KBM-7 (cell line): ENCODE results near the gene NT5DC4.

Source experiments
- DNase-seq: peaks from one replicate; pipeline ENCODE4 v3.0.0-alpha.2; 2015
- in situ Hi-C: fragments of 300-500 bp; cut with MboI; formaldehyde crosslinking; loops from 2 replicates; pipeline ENCODE4 v1.14.3; 2020; ENCODE audit warnings: low sequenced_read_pairs, low pct_unique_long_range_greater_than_20kb, mixed read lengths

NT5DC4 gene

DNA sequence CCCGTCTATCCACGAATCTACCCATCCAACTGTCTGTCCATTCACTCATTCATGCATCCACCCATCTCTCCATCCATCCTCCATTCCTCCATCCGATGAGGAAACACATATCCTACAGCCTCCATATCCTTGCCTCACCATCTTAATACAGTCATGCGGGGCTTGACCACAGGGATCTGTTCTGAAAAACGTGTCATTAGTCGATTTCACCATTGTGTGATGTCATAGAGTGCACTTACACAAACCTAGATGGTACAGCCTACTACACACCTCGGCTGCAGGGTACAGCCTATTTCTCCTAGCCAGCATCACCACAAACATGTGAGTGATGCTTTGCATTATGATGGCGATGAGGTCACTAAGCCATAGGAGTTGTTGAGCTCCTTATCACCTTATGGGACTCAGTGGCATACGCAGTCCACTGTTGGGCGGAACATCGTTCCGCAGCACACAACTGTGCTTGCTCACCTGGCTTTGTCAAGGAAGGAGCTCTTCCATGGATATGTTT, 1.9 kb upstream of the NT5DC4 start:
- no peak for DNase-seq
- in situ Hi-C loops: no loop called here

DNA sequence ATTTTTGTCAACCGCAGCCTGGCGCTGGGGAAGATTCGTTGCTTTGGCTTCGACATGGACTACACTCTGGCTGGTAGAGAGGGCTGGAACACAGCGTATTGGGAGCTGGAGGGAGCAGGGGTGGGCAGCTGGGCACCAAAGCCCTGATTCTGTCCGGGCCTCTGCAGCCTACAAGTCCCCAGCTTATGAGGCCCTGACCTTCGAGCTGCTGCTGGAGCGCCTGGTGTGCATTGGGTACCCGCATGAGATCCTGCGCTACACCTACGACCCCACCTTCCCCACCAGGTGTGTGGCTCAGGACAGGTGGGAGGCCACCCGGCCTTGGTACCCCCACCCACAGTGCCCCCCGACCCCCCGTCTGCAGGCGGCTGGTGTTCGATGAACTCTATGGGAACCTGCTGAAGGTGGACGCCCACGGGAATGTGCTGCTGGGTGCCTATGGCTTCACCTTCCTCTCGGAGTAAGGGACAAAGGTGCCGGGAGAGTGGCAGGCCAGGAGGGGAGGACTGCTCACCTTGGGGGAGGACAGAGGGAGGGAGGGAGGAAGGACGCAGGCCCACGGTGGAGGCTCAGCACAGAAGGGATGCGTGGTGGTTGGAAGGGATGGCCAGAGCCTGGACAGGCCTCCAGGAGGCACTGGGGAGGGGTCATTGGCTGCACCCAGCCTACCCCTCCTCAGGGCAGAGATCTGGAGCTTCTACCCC, 1.2 kb downstream of the NT5DC4 start:
- in situ Hi-C loops: no loop called here

DNA sequence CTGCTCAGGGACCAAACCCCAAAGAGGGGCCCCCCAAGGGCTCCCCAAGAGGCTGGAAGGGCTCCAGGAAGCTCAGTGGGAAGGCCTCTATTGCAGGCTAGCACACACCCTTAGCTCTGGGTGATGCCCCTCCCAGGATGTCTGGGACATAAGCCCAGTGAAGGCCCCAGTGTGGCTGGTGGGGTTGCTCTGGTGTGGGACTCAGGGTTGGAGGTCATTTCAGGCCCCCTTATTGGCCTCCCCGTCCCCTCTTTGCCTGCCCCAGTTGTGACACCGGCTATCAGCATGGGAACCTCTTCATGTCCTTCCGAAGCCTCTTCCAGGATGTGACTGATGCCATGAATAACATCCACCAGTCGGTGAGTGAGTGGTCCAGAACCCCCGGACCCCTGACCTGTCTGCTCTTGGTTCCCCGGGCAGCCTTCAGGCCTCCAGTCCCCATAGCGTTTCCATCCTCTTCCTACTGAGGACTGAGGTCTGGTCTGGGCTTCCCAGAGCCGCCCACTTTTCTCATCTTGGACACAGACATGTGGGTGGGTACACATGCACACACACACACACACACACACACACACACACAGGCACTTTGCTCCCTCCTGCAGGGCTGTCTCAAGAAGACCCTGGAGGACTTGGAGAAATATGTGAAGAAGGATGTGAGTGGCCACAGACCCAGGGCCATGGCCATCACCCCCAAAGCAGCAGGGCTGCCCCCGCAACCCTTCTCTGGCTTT, 2.2 kb downstream of the NT5DC4 start:
- in situ Hi-C loops: no loop called here
- no peak for DNase-seq

More for the DNA sequence above, 1.2 kb downstream of the NT5DC4 start:
- no peak for DNase-seq

DNA sequence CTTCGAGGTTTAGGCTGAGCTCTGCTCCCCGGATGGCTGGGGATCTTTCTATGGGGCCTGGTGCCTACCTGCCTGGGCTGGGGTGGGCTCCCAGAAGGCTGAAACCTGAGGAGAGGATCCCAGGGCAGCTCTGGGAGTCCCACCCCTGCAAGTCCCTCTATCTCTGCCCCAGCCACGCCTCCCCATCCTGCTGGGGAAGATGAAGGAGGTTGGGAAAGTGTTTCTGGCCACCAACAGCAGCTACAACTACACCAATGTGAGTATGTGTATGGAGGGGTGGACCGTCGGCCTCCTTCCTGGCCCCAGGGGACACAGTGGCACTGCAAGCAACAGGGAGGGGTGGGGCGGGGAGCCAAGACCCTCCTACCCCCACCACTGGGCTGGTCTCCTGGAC, 2.7 kb downstream of the NT5DC4 start:
- DNase-seq: no peak
- in situ Hi-C loops: no loop called here

DNA sequence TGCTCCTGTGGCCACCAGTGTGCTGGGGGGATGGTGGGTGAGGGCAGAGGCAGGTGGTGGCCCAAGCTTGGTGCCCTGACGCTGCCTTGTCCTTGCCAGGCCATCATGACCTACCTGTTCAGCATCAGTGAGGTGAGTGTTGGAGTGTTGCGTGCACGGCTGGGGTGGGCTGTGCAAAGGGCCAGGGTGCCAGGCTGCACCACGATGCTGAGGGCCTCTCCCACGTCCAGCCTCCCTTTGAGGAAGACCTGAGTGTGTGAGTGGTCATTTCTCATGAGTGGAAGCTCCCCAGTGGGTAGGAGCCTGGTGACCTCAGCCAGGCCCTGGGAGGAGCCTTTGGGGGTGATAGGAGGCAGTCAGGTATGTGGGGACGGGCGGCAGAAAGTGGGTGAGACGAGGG, 3.2 kb downstream of the NT5DC4 start:
- DNase-seq: no peak
- in situ Hi-C loops: no loop called here

DNA sequence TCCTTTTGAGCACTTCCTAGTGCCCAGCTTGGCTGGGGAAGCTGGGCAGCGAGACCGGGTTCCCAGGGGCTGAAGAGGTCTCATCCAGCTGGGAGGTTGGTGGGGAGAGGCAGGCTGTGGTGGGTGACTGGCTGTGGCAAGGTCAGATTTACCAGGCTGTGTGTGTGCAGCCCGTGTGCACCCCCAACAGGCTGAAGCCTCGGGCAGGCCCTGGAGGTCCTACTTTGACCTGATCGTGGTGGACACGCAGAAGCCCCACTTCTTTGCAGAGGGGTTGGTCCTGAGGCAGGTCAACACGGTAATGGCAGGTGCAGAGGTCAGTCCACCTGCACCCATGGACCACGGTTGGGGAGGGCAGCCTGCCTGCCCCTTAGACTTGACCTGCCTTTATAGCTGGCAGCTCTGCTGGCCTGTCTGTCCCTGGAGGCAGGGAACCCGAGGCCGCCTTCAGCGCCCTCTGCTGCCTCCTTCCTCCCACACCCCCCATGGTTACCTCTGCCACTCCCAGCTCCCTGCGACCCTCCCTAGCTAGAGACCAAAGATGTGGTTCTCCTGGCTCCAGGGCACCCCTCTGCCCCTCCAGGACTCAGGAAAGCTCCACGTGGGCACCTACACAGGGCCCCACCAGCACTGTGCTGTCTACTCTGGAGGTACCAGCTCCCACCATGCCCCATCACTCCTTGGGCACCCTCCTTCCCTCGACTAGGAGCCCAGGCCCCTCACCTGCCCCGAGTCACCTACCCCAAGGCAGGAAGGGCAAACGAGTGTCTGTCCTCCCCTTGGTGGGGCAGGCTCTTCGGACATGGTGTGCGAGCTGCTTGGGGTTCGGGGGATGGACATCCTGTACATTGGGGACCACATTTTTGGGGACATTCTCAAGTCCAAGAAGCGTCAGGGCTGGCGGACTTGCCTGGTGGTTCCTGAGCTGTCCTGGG, 4.0 kb downstream of the NT5DC4 start:
- in situ Hi-C loops: no loop called here

DNA sequence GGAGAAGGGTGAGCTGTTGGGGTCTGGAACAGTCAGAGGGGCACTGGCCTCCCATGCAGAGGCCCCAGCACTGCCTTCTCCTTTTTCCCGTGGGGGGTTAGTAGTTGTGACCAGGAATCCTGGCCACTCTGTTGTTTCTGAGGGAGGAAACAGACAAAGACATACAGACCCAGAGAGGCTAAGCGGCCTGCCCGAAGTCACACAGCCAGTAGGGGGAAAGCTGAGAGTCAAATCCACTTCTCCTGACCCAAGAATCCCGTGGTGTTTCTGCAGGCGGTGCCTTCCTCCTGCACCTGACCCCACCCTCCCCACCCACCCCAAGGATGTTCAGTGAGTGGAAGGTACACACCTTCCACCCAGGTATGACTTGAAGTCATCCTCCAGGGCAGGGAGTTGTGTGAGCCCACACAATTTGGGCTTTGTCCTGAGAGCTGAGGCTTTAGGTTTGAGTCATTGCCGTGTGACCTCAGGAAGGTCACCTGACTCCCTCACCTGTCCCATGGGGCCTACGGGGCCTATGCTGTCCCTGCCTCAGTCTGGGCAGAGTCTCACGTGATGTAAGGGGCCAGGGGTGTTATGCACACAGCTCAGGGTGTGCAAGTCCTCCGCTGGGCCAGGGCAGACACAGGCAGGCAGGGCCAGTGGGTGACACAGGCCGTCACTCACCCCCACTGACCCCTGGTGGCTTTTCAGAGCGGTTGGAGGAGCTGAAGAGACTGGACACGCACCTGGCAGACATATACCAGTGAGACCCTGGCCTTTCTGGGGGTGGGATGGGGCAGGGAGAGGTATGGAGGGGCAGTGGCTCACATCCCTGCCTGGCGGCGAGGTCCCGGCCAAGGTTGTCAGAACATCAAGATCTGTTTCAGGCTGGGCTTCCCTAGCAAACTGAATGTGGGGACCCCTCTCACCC, 5.0 kb downstream of the NT5DC4 start:
- DNase-seq: no peak

More for the DNA sequence above, 4.0 kb downstream of the NT5DC4 start:
- peak; percentile 83 for DNase-seq

DNA sequence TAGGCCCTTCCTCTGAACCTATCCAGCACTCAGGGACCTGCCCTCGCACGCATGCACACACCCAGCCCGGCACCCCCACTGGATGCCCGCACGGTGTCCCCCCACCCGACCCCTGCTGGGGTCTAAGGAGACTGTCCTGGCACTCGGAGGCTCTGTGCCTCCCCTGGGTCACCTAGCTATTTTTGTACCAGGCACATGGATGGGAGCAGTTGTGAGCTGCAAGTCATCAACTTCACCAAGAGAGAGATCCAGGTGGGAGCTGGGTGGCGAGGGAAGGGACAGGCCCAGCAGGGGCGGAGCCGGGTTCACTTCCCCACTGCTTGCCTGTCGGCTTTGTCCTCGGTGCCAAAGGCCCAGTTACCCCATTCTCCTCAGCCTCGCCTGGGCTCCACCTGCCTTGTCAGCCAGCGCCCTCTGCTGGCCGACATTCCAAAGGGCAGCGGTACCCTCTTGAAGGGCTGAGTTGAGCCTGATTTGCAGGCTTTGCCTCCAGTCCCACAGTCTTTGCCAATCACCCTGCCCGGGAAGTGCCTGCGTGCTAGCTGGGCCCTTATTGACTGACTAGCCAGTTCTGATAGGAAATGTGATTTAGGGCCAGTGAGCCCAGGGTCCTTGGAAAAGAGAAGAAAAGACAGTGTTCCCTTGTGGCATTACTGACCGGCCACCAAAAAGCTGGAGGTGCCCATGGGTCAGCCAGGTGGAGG, 5.8 kb downstream of the NT5DC4 start:
- in situ Hi-C loops: no loop called here

More for the DNA sequence above, 5.0 kb downstream of the NT5DC4 start:
- in situ Hi-C loops: no loop called here

DNA sequence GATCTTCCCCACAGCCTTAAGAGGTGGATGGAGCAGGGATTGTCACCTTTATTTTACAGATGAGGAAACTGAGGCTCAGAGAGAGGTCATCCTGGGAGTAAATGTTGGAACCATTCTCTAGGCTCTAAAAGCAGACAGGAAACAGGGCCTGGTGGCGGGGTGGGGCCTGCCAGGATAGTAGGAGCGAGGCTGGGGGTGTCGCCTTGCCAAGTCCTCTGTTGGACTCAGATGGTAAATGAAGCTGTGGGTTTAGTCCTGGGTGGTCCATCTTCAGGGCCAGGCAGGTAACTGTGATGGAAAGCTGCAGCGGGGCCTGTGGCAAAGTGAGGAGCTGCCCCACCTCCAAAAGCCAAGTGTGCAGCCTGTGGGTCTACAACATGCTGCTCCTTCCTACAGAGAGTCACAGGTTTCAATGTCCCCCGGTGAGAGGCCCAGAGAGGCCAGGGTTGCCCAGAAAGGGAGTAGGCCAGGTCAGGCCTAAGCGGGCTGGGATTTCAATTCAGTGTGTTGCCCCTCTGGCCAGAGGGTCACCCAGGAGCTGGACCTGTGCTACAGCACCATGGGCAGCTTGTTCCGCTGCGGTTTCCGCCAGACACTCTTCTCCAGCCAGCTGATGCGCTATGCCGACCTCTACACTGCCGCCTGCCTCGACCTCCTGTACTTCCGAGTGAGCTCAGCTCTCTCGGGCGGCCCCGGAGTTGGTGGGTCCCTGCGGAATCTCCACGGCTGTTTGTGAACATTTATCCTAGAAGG, 6.6 kb downstream of the NT5DC4 start:
- DNase-seq: no peak
- in situ Hi-C loops: no loop called here

More for the DNA sequence above, 5.8 kb downstream of the NT5DC4 start:
- peak; percentile 96 for DNase-seq

DNA sequence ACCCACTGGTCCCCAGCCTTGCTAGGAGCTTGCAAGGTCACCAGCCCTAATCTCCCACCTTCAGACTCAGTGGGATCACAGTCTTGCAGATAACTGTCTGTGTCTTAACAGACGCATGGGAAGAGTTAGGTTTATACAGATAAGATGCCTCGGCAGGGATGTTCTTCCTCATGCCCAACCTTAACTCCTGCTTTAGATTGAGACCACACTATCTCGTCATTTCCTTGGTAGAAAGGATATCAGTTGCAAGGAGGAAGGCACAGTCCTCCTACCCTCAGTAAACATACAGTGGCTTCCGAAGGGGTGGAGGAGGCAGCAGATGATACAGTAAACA, 7.2 kb downstream of the NT5DC4 start:
- peak; percentile 46 for DNase-seq
- in situ Hi-C loops: no loop called here

DNA sequence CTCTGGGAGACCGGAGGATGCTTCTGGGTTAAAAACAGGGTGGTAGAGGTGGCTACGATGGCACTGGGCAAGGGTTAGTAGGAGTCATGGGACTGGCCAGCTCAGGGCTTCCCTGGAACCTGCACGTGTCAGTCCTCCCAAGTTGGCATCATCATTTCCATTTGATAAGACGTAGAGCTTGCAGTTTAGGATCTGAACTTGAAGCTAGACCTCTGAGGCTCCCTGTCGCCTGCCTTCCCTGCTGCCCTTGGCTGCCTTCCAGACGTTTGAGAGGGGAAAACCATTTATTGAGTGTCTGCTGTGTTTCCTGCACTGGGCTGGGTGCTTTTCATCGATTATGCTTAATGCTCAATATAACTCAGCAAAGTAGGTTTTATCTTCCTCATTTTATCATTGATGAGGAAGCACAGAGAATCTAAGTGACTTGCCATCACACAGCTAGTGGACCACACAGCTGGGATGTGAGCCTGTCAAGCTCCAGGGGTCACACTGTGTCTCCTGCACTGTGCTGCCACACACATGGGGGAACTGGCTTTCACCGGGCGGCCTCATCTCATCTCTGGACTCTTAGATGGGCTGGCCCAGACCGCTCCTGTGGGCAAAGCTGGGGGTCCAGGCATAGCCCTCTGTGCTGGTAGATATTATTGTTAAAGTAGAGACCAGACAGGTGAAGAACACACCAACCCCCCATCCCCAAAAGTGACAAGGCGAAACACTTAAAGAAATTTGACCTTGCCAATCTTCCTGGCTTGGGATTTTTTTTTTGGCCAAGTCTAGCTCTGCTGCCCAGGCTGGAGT, 7.8 kb downstream of the NT5DC4 start:
- in situ Hi-C loops: no loop called here
- peak; percentile 33 for DNase-seq

DNA sequence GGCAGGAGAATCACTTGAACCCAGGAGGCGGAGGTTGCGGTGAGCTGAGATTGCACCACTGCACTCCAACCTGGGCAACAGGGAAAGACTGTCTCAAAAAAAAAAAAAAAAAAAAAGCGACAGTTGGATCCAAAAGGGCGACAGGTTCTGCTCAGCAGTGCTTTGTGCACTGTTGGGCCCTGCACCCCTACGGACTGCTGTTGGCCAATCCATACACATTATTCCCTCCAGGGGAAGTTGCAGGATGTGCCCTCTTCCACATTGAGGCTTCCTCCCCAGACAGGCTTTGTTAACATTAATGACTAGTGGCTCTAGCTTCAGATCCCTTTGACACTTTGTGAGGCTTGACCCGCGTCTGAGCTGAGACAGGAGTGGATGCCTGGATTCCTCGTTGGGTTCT, 9.4 kb downstream of the NT5DC4 start:
- in situ Hi-C loops: no loop called here

DNA sequence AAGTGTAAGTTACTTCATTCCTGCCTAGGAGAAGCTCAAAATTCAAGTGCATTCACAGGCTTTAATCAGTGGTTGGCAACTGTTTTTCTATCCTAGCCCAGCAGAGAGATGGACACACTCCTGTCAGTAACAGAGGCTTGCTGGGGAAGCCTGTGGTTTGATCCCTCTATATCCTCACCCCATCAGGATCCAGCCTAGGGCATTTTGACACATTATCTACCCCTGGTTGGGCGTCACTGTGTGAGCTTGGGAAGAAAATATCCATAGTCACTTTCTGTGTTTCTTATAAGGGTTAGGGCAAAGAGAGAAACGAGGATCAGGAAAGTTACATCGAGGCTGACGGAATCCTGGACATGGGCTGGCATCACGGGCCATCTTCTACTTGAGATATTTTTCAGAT, 10.0 kb downstream of the NT5DC4 start:
- in situ Hi-C loops: no loop called here

More for the DNA sequence above, 9.4 kb downstream of the NT5DC4 start:
- no peak for DNase-seq

DNA sequence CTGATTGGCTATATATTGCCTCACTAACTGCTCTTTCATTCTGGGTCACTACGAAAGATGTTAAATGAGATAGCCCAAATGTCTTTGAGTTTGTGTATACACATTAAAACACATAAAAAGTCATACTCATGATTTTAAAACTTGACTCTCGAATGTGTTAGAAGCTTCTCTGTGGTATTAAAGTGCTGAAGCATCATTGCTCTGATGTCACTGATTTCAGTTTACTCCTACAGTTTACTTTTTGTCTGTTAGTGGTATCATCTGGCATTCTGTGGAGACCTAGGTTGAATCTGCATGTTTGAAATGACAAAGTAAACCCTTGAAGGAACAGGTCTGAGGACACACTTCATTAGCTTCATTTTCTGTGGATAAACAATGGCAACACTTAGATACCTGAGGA, 10.7 kb downstream of the NT5DC4 start:
- in situ Hi-C loops: no loop called here
- no peak for DNase-seq

More for the DNA sequence above, 10.0 kb downstream of the NT5DC4 start:
- no peak for DNase-seq

DNA sequence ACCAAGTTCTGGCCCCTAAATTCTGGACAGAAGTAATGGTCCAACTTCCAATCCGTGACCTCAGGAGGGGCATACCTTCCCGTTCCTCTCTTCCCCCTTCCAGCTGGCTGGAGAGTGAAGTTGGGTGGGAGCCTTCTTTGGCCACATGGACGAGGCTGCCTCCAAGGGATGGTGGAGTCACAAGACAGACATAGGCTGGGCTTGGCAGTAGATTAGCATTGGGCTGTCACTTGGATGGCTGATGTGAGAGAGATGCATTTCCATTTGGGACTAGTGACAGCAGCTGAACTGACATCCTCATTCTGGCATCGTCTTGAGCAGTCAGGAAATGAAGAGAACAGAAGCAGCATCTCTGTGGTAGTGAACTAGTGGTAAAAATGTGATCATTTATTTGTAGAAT, 12.6 kb downstream of the NT5DC4 start:
- no peak for DNase-seq
- in situ Hi-C loops: no loop called here

DNA sequence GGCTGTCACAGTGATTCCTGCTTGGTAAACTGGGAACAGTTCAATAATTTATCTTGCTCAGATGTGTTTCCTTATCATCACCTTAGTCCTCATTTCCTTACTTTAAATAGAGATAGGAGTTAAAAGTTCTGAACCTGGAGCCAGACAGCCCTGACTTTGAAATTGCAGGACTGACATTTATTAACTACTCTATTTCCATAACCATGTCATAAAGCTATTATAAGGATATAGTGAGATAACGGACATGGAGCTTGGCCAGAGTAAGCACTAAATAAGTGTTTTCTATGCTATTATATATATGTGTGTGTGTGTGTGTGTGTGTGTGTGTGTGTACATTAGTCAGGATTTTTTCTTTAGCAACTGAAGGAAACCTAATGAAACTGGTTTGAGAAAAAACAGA, 13.1 kb downstream of the NT5DC4 start:
- in situ Hi-C loops: no loop called here
- DNase-seq: no peak
